Muscle of arm (tissue), 12 donors: ENCODE measurements around the gene NEK11. TPM values are rescaled to one million over a fixed set of nuclear protein-coding genes. Genes with fewer than 3 reads are reported as not detected.
A peak's percentile ranks its signal among the peaks of the same experiment; 100 is the strongest.

Experiments used
- DNase-seq: peaks from one replicate; pipeline ENCODE4 v3.0.0-alpha.2; 2013
- polyA plus RNA-seq, 12 donors: library from polyadenylated mRNA; unstranded; fragments of 120-200 nt; gene quantifications; one replicate each; pipeline ENCODE4 v1.2.1, GENCODE V29; 2013; ENCODE audit not compliant: insufficient read length in 12 of 12

The NEK11 gene
- polyA plus RNA-seq, 12 donors, result 4.5 to 13.1 (median 8.5) TPM; not detected in 1

GRCh38 chr3:131223373-131224289 lies 197.0 kb downstream of the NEK11 start:
- no peak for DNase-seq

GRCh38 chr3:131224886-131225550 lies 198.3 kb downstream of the NEK11 start:
- no peak for DNase-seq

GRCh38 chr3:131228522-131228921 lies 201.8 kb downstream of the NEK11 start:
- no peak for DNase-seq

- DNase-seq, result no peak
Measured at GRCh38 chr3:131231710-131232389, 205.2 kb downstream of the NEK11 start.

GRCh38 chr3:131232711-131233267 lies 206.1 kb downstream of the NEK11 start:
- no peak for DNase-seq

GRCh38 chr3:131233900-131234668 lies 207.4 kb downstream of the NEK11 start:
- peak; percentile 31 for DNase-seq

GRCh38 chr3:131236421-131236820 lies 209.7 kb downstream of the NEK11 start:
- DNase-seq, result no peak

- DNase-seq, result no peak
Measured at GRCh38 chr3:131238496-131238895, 211.8 kb downstream of the NEK11 start.

GRCh38 chr3:131239267-131239666 lies 212.6 kb downstream of the NEK11 start:
- DNase-seq, result no peak

GRCh38 chr3:131242201-131242600 lies 215.5 kb downstream of the NEK11 start:
- no peak for DNase-seq

- DNase-seq, result no peak
Measured at GRCh38 chr3:131250466-131250865, 223.8 kb downstream of the NEK11 start.

GRCh38 chr3:131260525-131260924 lies 233.8 kb downstream of the NEK11 start:
- no peak for DNase-seq

- DNase-seq, result no peak
Measured at GRCh38 chr3:131261104-131261503, 234.4 kb downstream of the NEK11 start.

- no peak for DNase-seq
Measured at GRCh38 chr3:131275556-131275955, 248.9 kb downstream of the NEK11 start.

- DNase-seq, result peak; percentile 2
Measured at GRCh38 chr3:131277836-131278497, 251.3 kb downstream of the NEK11 start.

GRCh38 chr3:131279577-131279976 lies 252.9 kb downstream of the NEK11 start:
- no peak for DNase-seq

- DNase-seq, result no peak
Measured at GRCh38 chr3:131282379-131282778, 255.7 kb downstream of the NEK11 start.

- DNase-seq, result no peak
Measured at GRCh38 chr3:131282967-131283366, 256.3 kb downstream of the NEK11 start.

- DNase-seq, result no peak
Measured at GRCh38 chr3:131283862-131284261, 257.2 kb downstream of the NEK11 start.

GRCh38 chr3:131284302-131284701 lies 257.6 kb downstream of the NEK11 start:
- DNase-seq, result no peak

GRCh38 chr3:131285456-131285855 lies 258.8 kb downstream of the NEK11 start:
- no peak for DNase-seq
